ENCODE data around the gene MYH9.

GRCh38 chr22:36334081-36334820 is 53.5 kb downstream of the MYH9 start:
- no peak for TF ChIP-seq ZNF335 (tag by site-specific recombination; conservative IDR thresholded peaks at IDR 0.05)
- no peak for TF ChIP-seq CTCF (tag by site-specific recombination; IDR thresholded peaks at IDR 0.05)
- TF ChIP-seq ZNF692 (tag by site-specific recombination; IDR thresholded peaks at IDR 0.05) = no peak
- no peak for TF ChIP-seq GFI1B (tag by site-specific recombination; IDR thresholded peaks at IDR 0.05)
- no peak for TF ChIP-seq ZNF391 (tag by site-specific recombination; IDR thresholded peaks at IDR 0.05; ENCODE audit: borderline replicate concordance, low read depth)
- no peak for TF ChIP-seq ZIC2 (tag by site-specific recombination; IDR thresholded peaks at IDR 0.05)
- no peak for TF ChIP-seq REST (tag by site-specific recombination; IDR thresholded peaks at IDR 0.05)
- no peak for TF ChIP-seq SCRT2 (tag by site-specific recombination; IDR thresholded peaks at IDR 0.05)
- no peak for TF ChIP-seq ZNF239 (tag by site-specific recombination; IDR thresholded peaks at IDR 0.05)
- no peak for TF ChIP-seq KLF16 (tag by site-specific recombination; IDR thresholded peaks at IDR 0.05)
- TF ChIP-seq ZNF777 (tag by site-specific recombination; IDR thresholded peaks at IDR 0.05; ENCODE audit: borderline replicate concordance) = no peak
- TF ChIP-seq PBX3 (CRISPR knock-in tag; IDR thresholded peaks at IDR 0.05) = no peak

All from HEK293 (cell line).